ENCODE data around the gene CSF3R. TPM values are rescaled to one million over a fixed set of nuclear protein-coding genes. Genes with fewer than 3 reads are reported as not detected.

CSF3R gene
- total RNA-seq, 1 experiment from 2014 or later = not detected

DNA sequence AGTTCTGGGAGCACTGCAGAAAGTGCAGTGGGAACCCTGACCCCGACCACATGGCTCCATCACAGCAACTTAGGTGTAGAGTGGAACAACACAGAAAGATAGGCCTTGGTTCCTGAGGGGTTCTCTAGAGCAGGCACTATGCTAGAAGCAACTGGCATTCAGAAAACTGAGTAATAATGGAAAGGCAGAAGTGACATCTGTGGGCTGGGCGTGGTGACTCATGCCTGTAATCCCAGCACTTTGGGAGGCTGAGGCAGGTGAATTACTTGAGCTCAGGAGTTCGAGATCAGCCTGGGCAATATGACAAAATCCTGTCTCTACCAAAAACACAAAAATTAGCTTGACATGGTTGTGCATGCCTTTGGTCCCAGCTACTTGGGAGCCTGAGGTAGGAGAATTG lies 23.8 kb downstream of the CSF3R start:
- WGBS (ENCODE audit: extremely low coverage, insufficient read length, low lambda C conversion rate) = no CpG with 5 or more reads among the region's 3 CpGs

More for the DNA sequence above, 23.8 kb downstream of the CSF3R start:
- Histone ChIP-seq H4K5ac (ENCODE audit: insufficient read length, low read depth, low read length) (no peak overlapping the region), H3K4ac (ENCODE audit: low read depth, low read length) (no peak overlapping the region), H3K9me3 (ENCODE audit: control insufficient read depth, low read depth, low read length) (no peaks in the 10 kb centered on the region), H4K8ac (replicated peaks; ENCODE audit: insufficient read length, low read depth, low read length) (no peak overlapping the region), H4K20me1 (ENCODE audit: control insufficient read depth, insufficient read depth, insufficient read length) (no peaks in the 10 kb centered on the region), H2BK12ac (ENCODE audit: insufficient read length, low read depth, low read length) (no peak overlapping the region), H3K56ac (ENCODE audit: insufficient read length, low read depth, low read length) (no peak overlapping the region), H3K14ac (ENCODE audit: insufficient read depth, low read length) (no peak overlapping the region), H3K4me2 (ENCODE audit: insufficient read depth, insufficient read length, low read length) (no peak overlapping the region), H2BK20ac (ENCODE audit: low read depth, low read length, poor library complexity, severe bottlenecking) (no peak overlapping the region), H3K27me3 (ENCODE audit: insufficient read depth, low read length) (no peaks in the 10 kb centered on the region), H3K27ac (ENCODE audit: insufficient read length, low read depth, low read length) (no peak overlapping the region), H2AFZ (ENCODE audit: low read length) (no peak overlapping the region), H2BK15ac (ENCODE audit: low read depth, low read length) (no peak overlapping the region), H2BK120ac (ENCODE audit: low read depth, low read length, poor library complexity, severe bottlenecking) (no peak overlapping the region), H2BK5ac (ENCODE audit: insufficient read length, low read length) (no peak overlapping the region), H3K18ac (ENCODE audit: insufficient read length, low read depth, low read length) (no peak overlapping the region), H3K79me1 (ENCODE audit: insufficient read depth, low read depth, low read length, poor library complexity, severe bottlenecking) (no peaks in the 10 kb centered on the region), H3K9ac (ENCODE audit: extremely low read depth, insufficient read length, low read length) (no peak overlapping the region), H4K91ac (ENCODE audit: insufficient read length, low read depth, low read length) (no peak overlapping the region), H3T11ph (ENCODE audit: low read length) (no peak overlapping the region), H2AK5ac (ENCODE audit: insufficient read length, low read length) (no peak overlapping the region), H3K23ac (ENCODE audit: insufficient read length, low read depth, low read length) (no peak overlapping the region), H3K4me1 (ENCODE audit: insufficient read depth, low read length) (no peaks in the 10 kb centered on the region), H3K79me2 (ENCODE audit: insufficient read depth, low read length) (no peaks in the 10 kb centered on the region; the same call in 1 of the 2 replicates), H3K23me2 (ENCODE audit: insufficient read length, low read depth, low read length, poor library complexity, severe bottlenecking) (peaks cover 4% of the 10 kb centered on the region)
- no peak for DNase-seq
- TF ChIP-seq, protein P1, sequence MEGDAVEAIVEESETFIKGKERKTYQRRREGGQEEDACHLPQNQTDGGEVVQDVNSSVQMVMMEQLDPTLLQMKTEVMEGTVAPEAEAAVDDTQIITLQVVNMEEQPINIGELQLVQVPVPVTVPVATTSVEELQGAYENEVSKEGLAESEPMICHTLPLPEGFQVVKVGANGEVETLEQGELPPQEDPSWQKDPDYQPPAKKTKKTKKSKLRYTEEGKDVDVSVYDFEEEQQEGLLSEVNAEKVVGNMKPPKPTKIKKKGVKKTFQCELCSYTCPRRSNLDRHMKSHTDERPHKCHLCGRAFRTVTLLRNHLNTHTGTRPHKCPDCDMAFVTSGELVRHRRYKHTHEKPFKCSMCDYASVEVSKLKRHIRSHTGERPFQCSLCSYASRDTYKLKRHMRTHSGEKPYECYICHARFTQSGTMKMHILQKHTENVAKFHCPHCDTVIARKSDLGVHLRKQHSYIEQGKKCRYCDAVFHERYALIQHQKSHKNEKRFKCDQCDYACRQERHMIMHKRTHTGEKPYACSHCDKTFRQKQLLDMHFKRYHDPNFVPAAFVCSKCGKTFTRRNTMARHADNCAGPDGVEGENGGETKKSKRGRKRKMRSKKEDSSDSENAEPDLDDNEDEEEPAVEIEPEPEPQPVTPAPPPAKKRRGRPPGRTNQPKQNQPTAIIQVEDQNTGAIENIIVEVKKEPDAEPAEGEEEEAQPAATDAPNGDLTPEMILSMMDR (conservative IDR thresholded peaks at IDR 0.05) = no peak
- H3K27ac Mint-ChIP-seq = no peak overlapping the region
- peaks cover 38 to 78% (median 66%) of the 10 kb centered on the region in 3 experiments for H3K36me3 Mint-ChIP-seq (ENCODE audit: insufficient read depth in 1 of 3, low read depth in 3 of 3)
- H3K9me3 Mint-ChIP-seq = no peaks in the 10 kb centered on the region
- H3K27me3 Mint-ChIP-seq (ENCODE audit: low read depth) = no peaks in the 10 kb centered on the region
- H3K4me3 Mint-ChIP-seq = no peak overlapping the region
- peaks cover 5 to 8% of the 10 kb centered on the region in 2 experiments for H3K4me1 Mint-ChIP-seq

All from H9 (cell line).